DOHH2 (cell line): ENCODE measurements around the gene RAD51.

Experiments used
- CTCF ChIP-seq: fragments of 200-600 bp; sonication (generic); IDR thresholded peaks from one replicate; pipeline ENCODE4 v1.5.1; 2014; ENCODE audit warnings: antibody characterized with exemption, mild to moderate bottlenecking, low read depth, low read length; ENCODE audit not compliant: poor library complexity, severe bottlenecking
- EZH2phosphoT487 ChIP-seq: fragments of 200-600 bp; sonication (generic); IDR thresholded peaks from 2 replicates; pipeline ENCODE4 v1.6.1; 2017; ENCODE audit warnings: borderline replicate concordance, mild to moderate bottlenecking, antibody characterized with exemption, low read length, moderate library complexity, mixed read lengths

GRCh38 chr15:40722354-40722753, 27.4 kb downstream of the RAD51 start:
- TF ChIP-seq CTCF = no peak
- TF ChIP-seq EZH2phosphoT487 = no peak
